ENCODE data around the gene PHTF1.

The PHTF1 gene

GRCh38 chr1:113759333-113760101 is at the start of gene PHTF1:
Gene PHTF1, minus strand, starts transcription at chr1:113759486. Its CDS starts 783 bp downstream, at chr1:113758703.
- H3K27me3 ChIP-seq: no peaks in the 10 kb centered on the region
- H3K27ac ChIP-seq: peak within 1 kb of the TSS; percentile 91 to 98
- peaks cover 0 to 20% (median 2%) of the 10 kb centered on the region in 4 donors for H3K4me1 ChIP-seq
- DNase-seq: peak; percentile 64 to 83
- peak within 1 kb of the TSS; percentile 77 to 95 for H3K4me3 ChIP-seq
- peaks cover 0 to under 1% (median 0%) of the 10 kb centered on the region in 3 donors for H3K36me3 ChIP-seq
- intact Hi-C loops (cut with DNase I; ENCODE audit: low total_unique reads): loop anchor here (10.0 kb wide), 1 partner anchor 145 kb away; the partner anchor contains the start of genes AP4B1 and DCLRE1B
- no peaks in the 10 kb centered on the region for H3K9me3 ChIP-seq
- TF ChIP-seq, protein P1, sequence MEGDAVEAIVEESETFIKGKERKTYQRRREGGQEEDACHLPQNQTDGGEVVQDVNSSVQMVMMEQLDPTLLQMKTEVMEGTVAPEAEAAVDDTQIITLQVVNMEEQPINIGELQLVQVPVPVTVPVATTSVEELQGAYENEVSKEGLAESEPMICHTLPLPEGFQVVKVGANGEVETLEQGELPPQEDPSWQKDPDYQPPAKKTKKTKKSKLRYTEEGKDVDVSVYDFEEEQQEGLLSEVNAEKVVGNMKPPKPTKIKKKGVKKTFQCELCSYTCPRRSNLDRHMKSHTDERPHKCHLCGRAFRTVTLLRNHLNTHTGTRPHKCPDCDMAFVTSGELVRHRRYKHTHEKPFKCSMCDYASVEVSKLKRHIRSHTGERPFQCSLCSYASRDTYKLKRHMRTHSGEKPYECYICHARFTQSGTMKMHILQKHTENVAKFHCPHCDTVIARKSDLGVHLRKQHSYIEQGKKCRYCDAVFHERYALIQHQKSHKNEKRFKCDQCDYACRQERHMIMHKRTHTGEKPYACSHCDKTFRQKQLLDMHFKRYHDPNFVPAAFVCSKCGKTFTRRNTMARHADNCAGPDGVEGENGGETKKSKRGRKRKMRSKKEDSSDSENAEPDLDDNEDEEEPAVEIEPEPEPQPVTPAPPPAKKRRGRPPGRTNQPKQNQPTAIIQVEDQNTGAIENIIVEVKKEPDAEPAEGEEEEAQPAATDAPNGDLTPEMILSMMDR (IDR thresholded peaks at IDR 0.05): no peak

DNA sequence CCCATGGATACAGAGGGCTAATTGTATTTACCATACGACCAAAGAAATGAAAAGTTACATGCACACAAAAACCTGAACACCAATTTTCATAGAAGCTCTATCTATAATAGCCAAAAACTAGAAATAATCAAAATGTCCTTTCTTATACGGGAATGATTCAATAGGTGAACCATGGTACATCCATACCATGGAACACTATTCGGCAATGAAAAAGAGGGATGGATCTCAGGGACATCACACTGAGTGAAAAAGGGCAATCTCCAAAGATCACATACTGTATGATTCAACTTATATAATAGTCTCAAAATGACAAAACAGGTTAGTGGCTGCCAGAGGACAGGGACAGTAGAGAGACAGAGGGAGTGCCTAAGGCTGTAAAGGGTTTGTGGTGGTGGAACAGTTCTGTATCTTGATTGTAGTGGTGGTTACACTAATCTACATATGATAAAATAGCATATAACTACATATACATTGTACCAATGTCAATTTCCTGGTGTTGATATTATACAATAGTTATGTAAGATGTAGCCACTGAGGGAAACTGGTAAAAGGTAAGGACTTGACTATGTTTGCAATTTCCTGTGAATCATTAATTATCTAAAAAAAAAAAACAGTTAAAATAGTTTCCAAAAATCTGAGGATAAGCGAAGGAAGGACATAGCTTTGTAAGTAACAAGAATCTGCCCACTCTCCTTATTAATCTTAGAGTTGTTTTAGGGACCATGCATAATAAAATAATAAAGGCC is 49.3 kb upstream of the PHTF1 start:
- intact Hi-C loops (cut with DNase I; ENCODE audit: low total_unique reads): no loop called here
- no peaks in the 10 kb centered on the region for H3K9me3 ChIP-seq
- DNase-seq: no peak
- no peaks in the 10 kb centered on the region for H3K27me3 ChIP-seq
- H3K4me3 ChIP-seq: no peak overlapping the region
- no peak overlapping the region for H3K27ac ChIP-seq
- TF ChIP-seq, protein P1 (IDR thresholded peaks at IDR 0.05): no peak
- H3K4me1 ChIP-seq: peaks cover 0 to 61% (median 17%) of the 10 kb centered on the region in 4 donors
- peaks cover 0 to 4% (median 0%) of the 10 kb centered on the region in 3 donors for H3K36me3 ChIP-seq

DNA sequence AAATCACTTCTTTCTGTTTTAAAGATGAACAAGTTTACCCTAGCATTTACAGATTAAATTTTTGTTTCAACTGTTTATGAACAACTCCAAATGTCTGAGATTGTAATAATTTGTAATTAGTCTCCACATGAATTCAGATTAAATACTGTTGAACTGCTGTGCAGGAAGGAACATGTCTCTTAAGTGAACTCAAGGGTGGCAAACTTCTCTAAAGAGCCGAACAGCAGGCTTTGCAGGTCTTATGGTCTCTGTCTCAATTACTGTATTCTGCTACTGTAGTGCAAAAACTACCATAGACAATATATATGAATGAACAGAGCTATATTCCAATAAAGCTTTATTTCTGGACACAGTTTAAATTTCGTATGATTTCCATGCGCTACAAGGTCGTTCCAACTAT is 46.4 kb upstream of the PHTF1 start:
- peaks cover 0 to 4% (median 0%) of the 10 kb centered on the region in 3 donors for H3K36me3 ChIP-seq
- TF ChIP-seq, protein P1 (IDR thresholded peaks at IDR 0.05): no peak
- no peaks in the 10 kb centered on the region for H3K9me3 ChIP-seq
- H3K4me3 ChIP-seq: no peak overlapping the region
- no peak for DNase-seq
- H3K27me3 ChIP-seq: no peaks in the 10 kb centered on the region
- intact Hi-C loops (cut with DNase I; ENCODE audit: low total_unique reads): no loop called here
- H3K27ac ChIP-seq: no peak overlapping the region
- peaks cover 0 to 70% (median 20%) of the 10 kb centered on the region in 4 donors for H3K4me1 ChIP-seq

GRCh38 chr1:113805256-113805531 is 45.9 kb upstream of the PHTF1 start:
- TF ChIP-seq, protein P1 (IDR thresholded peaks at IDR 0.05): no peak
- Histone ChIP-seq H3K4me3 (no peak overlapping the region), H3K27ac (peak overlapping the region in 1 of 2 donors; percentile 1), H3K4me1 (peaks cover 0 to 70% (median 16%) of the 10 kb centered on the region in 4 donors), H3K9me3 (no peaks in the 10 kb centered on the region), H3K36me3 (peaks cover 0 to 4% (median 0%) of the 10 kb centered on the region in 3 donors), H3K27me3 (no peaks in the 10 kb centered on the region)
- DNase-seq: no peak
- intact Hi-C loops (cut with DNase I; ENCODE audit: low total_unique reads): no loop called here

- H3K9me3 ChIP-seq: no peaks in the 10 kb centered on the region
- H3K27ac ChIP-seq: peak overlapping the region in 1 of 2 donors; percentile 1
- no peak overlapping the region for H3K4me3 ChIP-seq
- peaks cover 0 to 70% (median 11%) of the 10 kb centered on the region in 4 donors for H3K4me1 ChIP-seq
- H3K36me3 ChIP-seq: peaks cover 0 to 4% (median 0%) of the 10 kb centered on the region in 3 donors
- no peaks in the 10 kb centered on the region for H3K27me3 ChIP-seq
- TF ChIP-seq, protein P1 (IDR thresholded peaks at IDR 0.05): no peak
- intact Hi-C loops (cut with DNase I; ENCODE audit: low total_unique reads): no loop called here
- DNase-seq: no peak
Measured at GRCh38 chr1:113804421-113805255, 45.4 kb upstream of the PHTF1 start.
